ENCODE data around the gene BBIP1. TPM values are rescaled to one million over a fixed set of nuclear protein-coding genes. Genes with fewer than 3 reads are reported as not detected.

BBIP1 gene
- total and polyA plus RNA-seq, 4 donors: 20.5 to 42.4 (median 30.6) TPM

- no peaks in the 10 kb centered on the region for H3K36me3 ChIP-seq (ENCODE audit: control insufficient read depth in 4 of 4, insufficient read depth in 4 of 4, low read length in 4 of 4)
- 45 to 61% methylated on average over 2 of the region's 2 CpGs for WGBS, 2 donors
- no peak overlapping the region for H3K9ac ChIP-seq (ENCODE audit: insufficient read depth in 1 of 2, low read length in 2 of 2)
- no peak overlapping the region for H3K27ac ChIP-seq (ENCODE audit: low read depth in 1 of 2, low read length in 1 of 2)
- no peak overlapping the region for H3K4me3 ChIP-seq
- DNase-seq: no peak
- ATAC-seq (ENCODE audit: insufficient read depth, low FRiP score): no peak
- peaks cover 0 to 17% (median 4%) of the 10 kb centered on the region in 5 donors for H3K4me1 ChIP-seq (ENCODE audit: control insufficient read depth in 5 of 5, insufficient read depth in 5 of 5, low read length in 5 of 5)
- no peaks in the 10 kb centered on the region for H3K9me3 ChIP-seq (ENCODE audit: control insufficient read depth in 4 of 4, insufficient read depth in 3 of 4, low read length in 3 of 4)
- no peak for TF ChIP-seq CTCF (IDR thresholded peaks at IDR 0.05; ENCODE audit: control extremely low read depth, extremely low read depth)
- H3K27me3 ChIP-seq (ENCODE audit: control insufficient read depth in 3 of 3, insufficient read depth in 3 of 3, low read length in 2 of 3): no peaks in the 10 kb centered on the region
These were observed 5.0 kb upstream of the BBIP1 start for GRCh38 chr10:110923856-110924493.

GRCh38 chr10:110919971-110920881 lies 1.2 kb upstream of the BBIP1 start:
- ATAC-seq (ENCODE audit: insufficient read depth, low FRiP score) (no peak), DNase-seq (peak; percentile 55 to 72 (median 55))
- Histone ChIP-seq H3K4me1 (ENCODE audit: control insufficient read depth in 5 of 5, insufficient read depth in 5 of 5, low read length in 5 of 5) (peaks cover 0 to 26% (median 10%) of the 10 kb centered on the region in 5 donors), H3K27ac (ENCODE audit: low read depth in 1 of 2, low read length in 1 of 2) (peak overlapping the region; percentile 94 to 96), H3K9ac (ENCODE audit: insufficient read depth in 1 of 2, low read length in 2 of 2) (peak overlapping the region; percentile 73 to 82), H3K27me3 (ENCODE audit: control insufficient read depth in 3 of 3, insufficient read depth in 3 of 3, low read length in 2 of 3) (no peaks in the 10 kb centered on the region), H3K9me3 (ENCODE audit: control insufficient read depth in 4 of 4, insufficient read depth in 3 of 4, low read length in 3 of 4) (no peaks in the 10 kb centered on the region), H3K4me3 (peak overlapping the region; percentile 75), H3K36me3 (ENCODE audit: control insufficient read depth in 4 of 4, insufficient read depth in 4 of 4, low read length in 4 of 4) (no peaks in the 10 kb centered on the region)
- WGBS, 2 donors: 0 to 1% methylated on average over 37 to 44 of the region's 44 CpGs
- no peak for TF ChIP-seq CTCF (IDR thresholded peaks at IDR 0.05; ENCODE audit: control extremely low read depth, extremely low read depth)

GRCh38 chr10:110919349-110919931 lies 460 bp upstream of the BBIP1 start, which contains the start of gene SHOC2:
TSS of gene SHOC2 (plus strand) at chr10:110919604. CDS start at chr10:110964359, 44,755 bp downstream.
- Histone ChIP-seq H3K9me3 (ENCODE audit: control insufficient read depth in 4 of 4, insufficient read depth in 3 of 4, low read length in 3 of 4) (no peaks in the 10 kb centered on the region), H3K27ac (ENCODE audit: low read depth in 1 of 2, low read length in 1 of 2) (peak within 1 kb of the TSS; percentile 99 to 100), H3K9ac (ENCODE audit: insufficient read depth in 1 of 2, low read length in 2 of 2) (peak within 1 kb of the TSS; percentile 91 to 99), H3K36me3 (ENCODE audit: control insufficient read depth in 4 of 4, insufficient read depth in 4 of 4, low read length in 4 of 4) (no peaks in the 10 kb centered on the region), H3K27me3 (ENCODE audit: control insufficient read depth in 3 of 3, insufficient read depth in 3 of 3, low read length in 2 of 3) (no peaks in the 10 kb centered on the region), H3K4me1 (ENCODE audit: control insufficient read depth in 5 of 5, insufficient read depth in 5 of 5, low read length in 5 of 5) (peaks cover 0 to 26% (median 10%) of the 10 kb centered on the region in 5 donors), H3K4me3 (peak within 1 kb of the TSS; percentile 75)
- DNase-seq (peak in 1 of 3 donors; percentile 100), ATAC-seq (ENCODE audit: insufficient read depth, low FRiP score) (peak; percentile 27)
- no peak for TF ChIP-seq CTCF (IDR thresholded peaks at IDR 0.05; ENCODE audit: control extremely low read depth, extremely low read depth)
- 0% methylated on average over 24 to 61 of the region's 61 CpGs for WGBS, 2 donors

All from lung (tissue), 12 donors.